NOMO-1 treated with DMSO at 0.1 percent for 48 hours (cell line): ENCODE data around the gene LAT.
"Not testable (repeated sequence)": the region's sequence is repeated elsewhere in the genome, so short reads cannot be mapped to it uniquely, and the experiment has no call there.

Source experiments
- DNase-seq: peaks from one replicate; lab custom pipeline; 2025; ENCODE audit not compliant: unreplicated experiment; lab: John Stamatoyannopoulos, UW

The LAT gene

GRCh38 chr16:28984619-28985135, at the start of gene LAT:
TSS of gene LAT (plus strand) at chr16:28985052. CDS start at chr16:28985418, 366 bp downstream.
- DNase-seq = peak; percentile 76

GRCh38 chr16:28935346-28935745, 49.5 kb upstream of the LAT start:
- no peak for DNase-seq

GRCh38 chr16:28935924-28936783, 48.7 kb upstream of the LAT start:
- peak; percentile 94 for DNase-seq

- no peak for DNase-seq
Observed at GRCh38 chr16:28936784-28937155, 48.1 kb upstream of the LAT start.

GRCh38 chr16:28937222-28937876, 47.5 kb upstream of the LAT start:
- DNase-seq = no peak

- no peak for DNase-seq
Observed at GRCh38 chr16:28938721-28939120, 46.1 kb upstream of the LAT start.

- DNase-seq = not testable (repeated sequence)
Observed at GRCh38 chr16:28939825-28940224, 45.0 kb upstream of the LAT start.

- no peak for DNase-seq
Observed at GRCh38 chr16:28943281-28943680, 41.6 kb upstream of the LAT start.

GRCh38 chr16:28946681-28947080, 38.2 kb upstream of the LAT start:
- DNase-seq = no peak

GRCh38 chr16:28950648-28951409, 34.0 kb upstream of the LAT start, which contains the start of gene NFATC2IP:
TSS of gene NFATC2IP (plus strand) at chr16:28950937. CDS start at chr16:28951012, 75 bp downstream.
- DNase-seq = peak; percentile 99

GRCh38 chr16:28951410-28951943, 33.4 kb upstream of the LAT start:
- peak; percentile 8 for DNase-seq

- DNase-seq = no peak
Observed at GRCh38 chr16:28958216-28958615, 26.6 kb upstream of the LAT start.

GRCh38 chr16:28958836-28959235, 26.0 kb upstream of the LAT start:
- no peak for DNase-seq

- DNase-seq = no peak
Observed at GRCh38 chr16:28964072-28964471, 20.8 kb upstream of the LAT start.

- DNase-seq = no peak
Observed at GRCh38 chr16:28964496-28964895, 20.4 kb upstream of the LAT start.

GRCh38 chr16:28967156-28967555, 17.7 kb upstream of the LAT start:
- no peak for DNase-seq

- DNase-seq = not testable (repeated sequence)
Observed at GRCh38 chr16:28969696-28970095, 15.2 kb upstream of the LAT start.

GRCh38 chr16:28974007-28974436, 10.8 kb upstream of the LAT start:
- no peak for DNase-seq

GRCh38 chr16:28974437-28975157, 10.3 kb upstream of the LAT start, which contains the start of gene SPNS1:
TSS of gene SPNS1 (plus strand) at chr16:28974778. CDS start at chr16:28975152, 374 bp downstream.
- DNase-seq = peak; percentile 95

GRCh38 chr16:28975158-28975599, 9.7 kb upstream of the LAT start:
- no peak for DNase-seq
